HepG2 (cell line): ENCODE data around the gene NMU. TPM values are rescaled to one million over a fixed set of nuclear protein-coding genes. Genes with fewer than 3 reads are reported as not detected.
A peak's percentile ranks its signal among the peaks of the same experiment; 100 is the strongest.

Experiments used
- HNRNPLL ChIP-seq: fragments of 200-400 bp; formaldehyde crosslinking; IDR thresholded peaks from 2 replicates; pipeline ENCODE4 v1.6.1; 2017; ENCODE audit warnings: mild to moderate bottlenecking, low read depth, low read length; ENCODE audit not compliant: poor library complexity, severe bottlenecking
- HOXA3 ChIP-seq: sonication (generic); formaldehyde crosslinking; IDR thresholded peaks from 2 replicates; pipeline ENCODE4 v1.5.0; 2020; ENCODE audit warnings: missing genetic modification reagents
- KDM5B ChIP-seq: sonication (generic); formaldehyde crosslinking; IDR thresholded peaks from 2 replicates; pipeline ENCODE4 v1.4.0; 2020; ENCODE audit warnings: missing genetic modification reagents, mild to moderate bottlenecking, borderline replicate concordance
- POLR2AphosphoS2 ChIP-seq: IDR thresholded peaks from 2 replicates; pipeline ENCODE4 v1.6.1; 2011; ENCODE audit warnings: low read depth, low read length, improper control_type of control experiment
- RAD21 ChIP-seq: fragments of 450-650 bp; formaldehyde crosslinking; IDR thresholded peaks from 2 replicates; pipeline ENCODE4 v1.5.0; 2020; ENCODE audit warnings: mild to moderate bottlenecking
- RARA ChIP-seq: IDR thresholded peaks from 2 replicates; pipeline ENCODE4 v1.6.1; 2016; ENCODE audit warnings: missing genetic modification reagents, missing compliant biosample characterization
- STAG1 ChIP-seq: sonication (generic); formaldehyde crosslinking; IDR thresholded peaks from 2 replicates; pipeline ENCODE4 v1.4.0; 2020; ENCODE audit warnings: missing genetic modification reagents
- TFDP2 ChIP-seq: sonication (generic); formaldehyde crosslinking; IDR thresholded peaks from 2 replicates; pipeline ENCODE4 v1.4.0; 2020; ENCODE audit warnings: missing genetic modification reagents
- THRA ChIP-seq: sonication (generic); formaldehyde crosslinking; IDR thresholded peaks from 2 replicates; pipeline ENCODE4 v1.4.0; 2020; ENCODE audit warnings: missing genetic modification reagents, borderline replicate concordance
- ZFP41 ChIP-seq: sonication (generic); formaldehyde crosslinking; IDR thresholded peaks from 2 replicates; pipeline ENCODE4 v1.4.0; 2020; ENCODE audit warnings: mild to moderate bottlenecking, missing genetic modification reagents, borderline replicate concordance
- ZFP62 ChIP-seq: sonication (generic); formaldehyde crosslinking; IDR thresholded peaks from 2 replicates; pipeline ENCODE4 v1.4.0; 2020; ENCODE audit warnings: missing genetic modification reagents
- ZNF256 ChIP-seq: sonication (generic); formaldehyde crosslinking; conservative IDR thresholded peaks from 2 replicates; pipeline ENCODE4 v1.4.0; 2020; ENCODE audit warnings: missing genetic modification reagents
- ZNF572 ChIP-seq: sonication (generic); formaldehyde crosslinking; IDR thresholded peaks from 2 replicates; pipeline ENCODE4 v1.5.1; 2020; ENCODE audit warnings: mild to moderate bottlenecking, missing genetic modification reagents
- ZNF614 ChIP-seq: IDR thresholded peaks from 2 replicates; pipeline ENCODE4 v1.6.1; 2018; ENCODE audit warnings: missing biosample characterization, missing genetic modification reagents, inconsistent platforms, borderline replicate concordance
- ZNF616 ChIP-seq: sonication (generic); formaldehyde crosslinking; IDR thresholded peaks from 2 replicates; pipeline ENCODE4 v1.5.0; 2020; ENCODE audit warnings: low read depth, mild to moderate bottlenecking, missing genetic modification reagents
- ZNF687 ChIP-seq: sonication (generic); formaldehyde crosslinking; IDR thresholded peaks from 2 replicates; pipeline ENCODE4 v1.5.1; 2020; ENCODE audit warnings: mild to moderate bottlenecking, missing genetic modification reagents, moderate library complexity
- polyA plus RNA-seq, 8 experiments: library from polyadenylated mRNA; depleted of rRNA in 3 of 8; stranded (reverse) in 7 of 8; unstranded in 1 of 8; fragments of >200 nt; fragmentation: Illumina TruSeq in 4 of 8; extraction: Trizol in 4 of 8; gene quantifications; 2 replicates each; pipeline versions ENCODE4 v1.2.1 to v1.2.3, GENCODE V29; 2011 to 2016; ENCODE audit warnings: low read depth in 4 of 8, missing spikeins in 1 of 8, mixed read lengths in 1 of 8; ENCODE audit not compliant: insufficient read depth in 1 of 8
- total RNA-seq, 5 experiments: library from RNA; depleted of rRNA; stranded (reverse); fragments of >200 nt; fragmentation: Illumina TruSeq; extraction: Trizol; gene quantifications; 2 replicates each; pipeline ENCODE4 v1.2.3, GENCODE V29; 2016; ENCODE audit warnings: low read depth in 1 of 5
- TF ChIP-seq, protein P1 (sequence below): sonication (generic); formaldehyde crosslinking; IDR thresholded peaks from 2 replicates; pipeline ENCODE4 v1.8.1; 2023; ENCODE audit warnings: mild to moderate bottlenecking, moderate library complexity, missing genetic modification reagents
- TF ChIP-seq, protein P2 (sequence below): IDR thresholded peaks from 2 replicates; pipeline ENCODE4 v1.6.1; 2016; ENCODE audit warnings: missing compliant biosample characterization, missing genetic modification reagents, borderline replicate concordance

Gene NMU
- total and polyA plus RNA-seq, 2 of the 13 experiments (the other 11 are each of a cell fraction or from before 2014, with no cell fraction given): not detected

DNA sequence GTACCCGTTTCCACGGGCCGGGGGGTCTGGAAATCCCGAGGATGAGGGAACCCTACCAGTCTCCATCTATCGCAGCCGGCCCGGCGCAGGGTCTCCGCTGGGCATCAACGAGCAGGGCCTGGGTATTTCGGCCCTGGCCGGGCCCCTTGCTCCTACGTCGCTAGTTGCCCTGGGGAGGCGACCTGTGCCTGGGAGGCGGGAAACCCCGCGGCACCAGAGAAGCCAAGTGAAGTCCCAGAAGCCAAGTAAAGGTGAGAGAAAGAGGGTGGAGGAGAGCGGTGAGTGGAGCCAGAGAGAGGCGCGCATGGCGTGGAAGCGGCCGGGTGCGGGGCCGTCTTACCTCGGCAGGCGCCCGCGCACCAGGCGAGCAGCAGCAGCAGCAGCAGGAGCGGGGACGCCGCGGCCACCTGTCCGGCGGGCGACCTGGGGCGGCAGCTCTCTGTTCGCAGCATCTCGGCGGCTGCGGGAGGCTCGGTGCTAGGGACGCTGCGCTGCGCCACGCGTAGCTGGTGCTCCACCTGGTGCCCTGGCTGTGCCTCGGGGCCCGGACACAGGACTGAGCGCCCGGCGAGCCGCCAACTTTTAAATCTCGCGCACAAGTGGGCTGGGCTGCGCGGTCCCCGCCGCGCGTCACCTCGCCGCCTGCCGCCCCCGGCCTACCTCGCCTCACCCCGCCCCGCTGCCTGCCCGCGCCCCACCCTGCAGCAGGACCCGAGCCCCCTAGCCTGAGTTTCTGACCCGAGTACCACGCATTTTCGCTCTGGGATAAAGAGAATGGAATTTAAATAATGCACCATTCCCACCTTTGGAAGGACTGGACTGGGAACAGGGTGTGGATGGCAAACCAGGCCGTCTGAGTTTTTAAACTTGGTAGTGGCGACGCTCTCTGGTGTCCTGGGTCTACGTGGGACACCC lies at the start of gene NMU (continued):
- TF ChIP-seq ZNF687 (CRISPR knock-in tag): peak; percentile 35; the same call in 1 of the 2 replicates
- TF ChIP-seq, protein P1, sequence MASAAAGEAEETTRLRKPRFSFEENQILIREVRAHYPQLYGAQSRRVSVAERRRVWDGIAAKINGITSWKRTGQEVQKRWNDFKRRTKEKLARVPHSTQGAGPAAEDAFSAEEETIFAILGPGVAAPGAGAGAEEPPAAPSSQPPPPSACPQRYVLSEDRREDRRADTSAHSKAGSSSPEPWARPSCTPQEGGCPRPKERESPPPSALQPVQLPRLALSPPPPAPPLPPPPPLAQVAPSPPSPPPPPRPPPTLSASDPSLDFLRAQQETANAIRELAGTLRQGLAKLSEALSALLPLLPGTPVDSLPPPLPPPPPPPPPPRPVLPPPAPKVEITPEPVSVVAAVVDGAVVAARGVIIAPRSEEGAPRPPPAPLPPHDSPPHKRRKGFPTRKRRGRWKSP: no peak
- TF ChIP-seq ZNF614 (CRISPR knock-in tag): no peak
- TF ChIP-seq STAG1 (CRISPR knock-in tag): peak; percentile 54
- no peak for TF ChIP-seq ZFP41 (CRISPR knock-in tag)
- no peak for TF ChIP-seq ZNF256 (CRISPR knock-in tag)
- no peak for TF ChIP-seq ZNF616 (CRISPR knock-in tag)
- TF ChIP-seq KDM5B: no peak
- TF ChIP-seq TFDP2 (CRISPR knock-in tag): peak; percentile 48; the same call in 1 of the 2 replicates
- no peak for TF ChIP-seq ZNF572 (CRISPR knock-in tag)
- TF ChIP-seq HOXA3 (CRISPR knock-in tag): no peak
- peak; percentile 52 for TF ChIP-seq HNRNPLL
- TF ChIP-seq, protein P2, sequence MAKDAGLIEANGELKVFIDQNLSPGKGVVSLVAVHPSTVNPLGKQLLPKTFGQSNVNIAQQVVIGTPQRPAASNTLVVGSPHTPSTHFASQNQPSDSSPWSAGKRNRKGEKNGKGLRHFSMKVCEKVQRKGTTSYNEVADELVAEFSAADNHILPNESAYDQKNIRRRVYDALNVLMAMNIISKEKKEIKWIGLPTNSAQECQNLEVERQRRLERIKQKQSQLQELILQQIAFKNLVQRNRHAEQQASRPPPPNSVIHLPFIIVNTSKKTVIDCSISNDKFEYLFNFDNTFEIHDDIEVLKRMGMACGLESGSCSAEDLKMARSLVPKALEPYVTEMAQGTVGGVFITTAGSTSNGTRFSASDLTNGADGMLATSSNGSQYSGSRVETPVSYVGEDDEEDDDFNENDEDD (CRISPR knock-in tag): 0 out of 2 replicates have a peak, but pooled peaks have one; percentile 28
- no peak for TF ChIP-seq POLR2AphosphoS2
- no peak for TF ChIP-seq ZFP62
- TF ChIP-seq RAD21: peak; percentile 49; the same call in 1 of the 2 replicates
- no peak for TF ChIP-seq RARA (CRISPR knock-in tag)
- no peak for TF ChIP-seq THRA
- TF ChIP-seq, all 625 proteins: peak for 9
